K562 (cell line): ENCODE measurements around the gene CTPS1. TPM values are rescaled to one million over a fixed set of nuclear protein-coding genes. Genes with fewer than 3 reads are reported as not detected.

ENCODE experiments used
- ATAC-seq: fragments of 200-7000 bp; cut with Tn5 transposase; 3 replicates; pipeline ENCODE4 v1.9.1; 2020; ENCODE audit warnings: moderate library complexity
- BruUV-seq: library from RNA; stranded (reverse); fragments of 400-500 nt; replicated peaks from 2 replicates; lab custom pipeline; 2021; lab: Mats Ljungman, UMichigan
- CTCF ChIA-PET: fragments of 300-600 bp; formaldehyde crosslinking; extraction: SDS; loops from one replicate; lab custom pipeline; 2021; ENCODE audit warnings: low intra/inter-chr PET ratio; lab: Yijun Ruan, JAX
- POLR2A ChIA-PET: fragments of 300-600, 350-650 bp; sonication (Branson Sonifier 250); formaldehyde crosslinking; extraction: SDS; loops from one replicate; lab custom pipeline; 2021; ENCODE audit warnings: antibody characterized with exemption, inconsistent platforms; lab: Yijun Ruan, JAX
- DNase-seq, 4 experiments: peaks; one replicate each; pipeline versions ENCODE4 v3.0.0 to v3.0.0-alpha.2; 2011 to 2018; ENCODE audit warnings: low spot score in 3 of 4, mixed read lengths in 3 of 4; ENCODE audit errors: extremely low read depth in 1 of 4
- FAIRE-seq: peaks from 2 replicates; lab custom pipeline; 2011; peaks lifted over from hg19 to GRCh38; lab: Jason Lieb, UNC
- H2AFZ ChIP-seq: 2 replicates; pipeline ENCODE4 v1.6.0; 2011; ENCODE audit warnings: low read depth, low read length, control low read depth, inconsistent platforms
- H3K27ac ChIP-seq: fragments of 200-600 bp; 3 replicates; pipeline ENCODE4 v1.8.0; 2011; ENCODE audit warnings: low read depth, mild to moderate bottlenecking, control low read depth, inconsistent platforms, low read length, moderate library complexity, mixed read lengths; ENCODE audit errors: extremely low read depth
- H3K27me3 ChIP-seq, 2 experiments: fragments of 300-600 bp in 1 of 2; 2 replicates in 1 of 2; 3 replicates in 1 of 2; pipeline versions ENCODE4 v1.6.0 to v1.8.0; 2011; ENCODE audit warnings: inconsistent platforms in 2 of 2, low read length in 2 of 2, mild to moderate bottlenecking in 1 of 2, mixed read lengths in 1 of 2, moderate library complexity in 1 of 2; ENCODE audit not compliant: control insufficient read depth in 2 of 2, insufficient read depth in 2 of 2
- H3K36me3 ChIP-seq: fragments of 300-600 bp; 3 replicates; pipeline ENCODE4 v1.8.0; 2011; ENCODE audit warnings: mild to moderate bottlenecking, low read length, inconsistent platforms; ENCODE audit not compliant: control insufficient read depth, insufficient read depth
- H3K4me1 ChIP-seq, 2 experiments: fragments of 200-600 bp in 1 of 2; replicated peaks in 1 of 2; 2 replicates in 1 of 2; 3 replicates in 1 of 2; pipeline versions ENCODE4 v1.5.1 to v1.8.0; 2011; ENCODE audit warnings: inconsistent platforms in 2 of 2, low read length in 2 of 2, mild to moderate bottlenecking in 1 of 2, mixed read lengths in 1 of 2, moderate library complexity in 1 of 2; ENCODE audit not compliant: control insufficient read depth in 2 of 2, insufficient read depth in 2 of 2
- H3K4me2 ChIP-seq: 2 replicates; pipeline ENCODE4 v1.6.1; 2011; ENCODE audit warnings: low read length, control low read depth, inconsistent platforms, mixed read lengths; ENCODE audit not compliant: insufficient read depth
- H3K4me3 ChIP-seq: fragments of 200-600 bp; sonication (generic), shearing (Covaris generic); 2 replicates; pipeline ENCODE4 v1.5.1; 2016; ENCODE audit warnings: control low read depth, inconsistent platforms
- H3K79me2 ChIP-seq: fragments of 200-600 bp; 3 replicates; pipeline ENCODE4 v1.8.0; 2011; ENCODE audit warnings: low read length, inconsistent platforms; ENCODE audit not compliant: control insufficient read depth, insufficient read depth
- H3K9ac ChIP-seq, 2 experiments: 2 replicates each; pipeline versions ENCODE4 v1.6.0 to v1.6.1; 2011; ENCODE audit warnings: low read depth in 2 of 2, low read length in 2 of 2, control low read depth in 1 of 2, inconsistent platforms in 1 of 2, mild to moderate bottlenecking in 1 of 2, mixed read lengths in 1 of 2; ENCODE audit not compliant: insufficient read depth in 1 of 2
- H3K9me1 ChIP-seq: one replicate; pipeline ENCODE4 v1.6.0; 2011; ENCODE audit warnings: inconsistent platforms, mild to moderate bottlenecking, low read length, moderate library complexity; ENCODE audit not compliant: control insufficient read depth, insufficient read depth
- H3K9me3 ChIP-seq: replicated peaks from 2 replicates; pipeline ENCODE4 v1.5.1; 2011; ENCODE audit warnings: low read depth, low read length, inconsistent platforms; ENCODE audit not compliant: control insufficient read depth, insufficient read depth
- H4K20me1 ChIP-seq: replicated peaks from 2 replicates; pipeline ENCODE4 v1.6.1; 2011; ENCODE audit warnings: low read length, inconsistent platforms, mixed read lengths; ENCODE audit not compliant: control insufficient read depth, insufficient read depth
- BHLHE40 ChIP-seq: IDR thresholded peaks from 2 replicates; pipeline ENCODE4 v1.6.1; 2011; ENCODE audit warnings: low read length, improper control_type of control experiment
- ESRRA ChIP-seq: fragments of 450-650 bp; IDR thresholded peaks from 2 replicates; pipeline ENCODE4 v1.6.1; 2014; ENCODE audit warnings: low read depth, mild to moderate bottlenecking, moderate library complexity, borderline replicate concordance
- GATAD2B ChIP-seq: fragments of 450-650 bp; IDR thresholded peaks from 2 replicates; pipeline ENCODE4 v1.6.1; 2017; ENCODE audit warnings: mild to moderate bottlenecking, borderline replicate concordance
- HDAC1 ChIP-seq, 2 experiments: fragments of 450-650 bp; IDR thresholded peaks; 2 replicates each; pipeline ENCODE4 v1.6.1; 2016 to 2017; ENCODE audit warnings: inconsistent platforms in 1 of 2, mild to moderate bottlenecking in 1 of 2, moderate library complexity in 1 of 2
- MAFF ChIP-seq: IDR thresholded peaks from 2 replicates; pipeline ENCODE4 v1.6.1; 2012; ENCODE audit warnings: low read length, improper control_type of control experiment
- NFIC ChIP-seq: fragments of 450-650 bp; IDR thresholded peaks from 2 replicates; pipeline ENCODE4 v1.6.1; 2017; ENCODE audit warnings: mild to moderate bottlenecking, inconsistent platforms
- NFIX ChIP-seq: fragments of 250-450 bp; sonication (Bioruptor Pico); IDR thresholded peaks from 2 replicates; pipeline ENCODE4 v1.4.0; 2020; ENCODE audit warnings: low read depth, mild to moderate bottlenecking, moderate library complexity
- PCBP2 ChIP-seq: fragments of 200-400 bp; formaldehyde crosslinking; IDR thresholded peaks from 2 replicates; pipeline ENCODE4 v1.6.1; 2018; ENCODE audit warnings: low read length, low read depth, mild to moderate bottlenecking, moderate library complexity; ENCODE audit not compliant: poor library complexity, severe bottlenecking
- RBM39 ChIP-seq: fragments of 200-400 bp; formaldehyde crosslinking; optimal IDR thresholded peaks from 2 replicates; pipeline ENCODE3; 2018; ENCODE audit warnings: low read depth, low read length
- RREB1 ChIP-seq: fragments of 250-450 bp; sonication (Bioruptor Pico); IDR thresholded peaks from 2 replicates; pipeline ENCODE4 v1.4.0; 2020
- SMAD1 ChIP-seq: fragments of 150-350 bp; IDR thresholded peaks from 2 replicates; pipeline ENCODE4 v1.6.1; 2014; ENCODE audit warnings: low read length, low read depth; ENCODE audit not compliant: partially characterized antibody
- SUPT5H ChIP-seq: fragments of 450-650 bp; IDR thresholded peaks from 2 replicates; pipeline ENCODE4 v1.6.1; 2016
- ZNF12 ChIP-seq: sonication (generic); formaldehyde crosslinking; IDR thresholded peaks from 2 replicates; pipeline ENCODE4 v1.4.0; 2020; ENCODE audit warnings: mild to moderate bottlenecking, missing genetic modification reagents
- ZNF655 ChIP-seq: fragments of 250-450 bp; sonication (Bioruptor Pico); IDR thresholded peaks from 2 replicates; pipeline ENCODE4 v1.5.0; 2021
- ZNF780A ChIP-seq: fragments of 250-450 bp; sonication (Bioruptor Pico); IDR thresholded peaks from 2 replicates; pipeline ENCODE4 v1.5.0; 2021; ENCODE audit warnings: mild to moderate bottlenecking
- ZNF830 ChIP-seq: fragments of 250-450 bp; sonication (Bioruptor Pico); IDR thresholded peaks from 2 replicates; pipeline ENCODE4 v1.5.0; 2021; ENCODE audit warnings: mild to moderate bottlenecking
- WGBS: fragments of 100-300 bp; shearing (Covaris generic); methylation state at CpG from one replicate; pipeline ENCODE4 v1.1.6; 2016; ENCODE audit warnings: low coverage, mixed read lengths; ENCODE audit not compliant: insufficient coverage; ENCODE audit errors: missing lambda C conversion rate; 5-methylcytosine and 5-hydroxymethylcytosine counted together
- in situ Hi-C: fragments of 300-500 bp; cut with MboI; formaldehyde crosslinking; loops from 4 replicates; pipeline ENCODE4 v1.15.0; 2018; ENCODE audit warnings: inconsistent platforms, mixed read lengths
- intact Hi-C: fragments of 100-400 bp; cut with micrococcal nuclease; formaldehyde crosslinking; loops from 2 replicates; pipeline ENCODE4 v1.14.2; 2022
- polyA plus RNA-seq, 8 experiments: library from polyadenylated mRNA; depleted of rRNA in 4 of 8; stranded (reverse) in 5 of 8; unstranded in 3 of 8; fragments of >200 nt; fragmentation: Nextera tagmentation in 2 of 8; fragmentation: Illumina TruSeq in 1 of 8; extraction: Ambion mirVana in 2 of 8; extraction: Trizol in 1 of 8; gene quantifications; 2 replicates each; pipeline versions ENCODE4 v1.2.1 to v1.2.3, GENCODE V29; 2011 to 2014; ENCODE audit warnings: inconsistent platforms in 1 of 8, missing spikeins in 1 of 8
- total RNA-seq, 7 experiments: library from RNA; depleted of rRNA in 6 of 7; stranded (reverse); fragments of >200 nt in 6 of 7; fragmentation: Illumina TruSeq in 2 of 7; extraction: Trizol in 2 of 7; gene quantifications; 2 replicates each; pipeline versions ENCODE4 v1.2.1 to v1.2.3, GENCODE V29; 2011 to 2021; ENCODE audit warnings: low replicate concordance in 1 of 7

CTPS1 gene
- total and polyA plus RNA-seq, 9 of the 15 experiments (the other 6 are each of a cell fraction or from before 2014, with no cell fraction given) = 44.4 to 164 (median 87.7) TPM

- TF ChIP-seq ZNF780A (CRISPR knock-in tag) = no peak
- peak in 1 of 2 experiments; percentile 96; a peak in 3 of 4 replicates for TF ChIP-seq HDAC1 (IDR thresholded peaks at IDR 0.05)
- TF ChIP-seq ZNF655 = no peak
- no peak for TF ChIP-seq NFIX (CRISPR knock-in tag)
- TF ChIP-seq PCBP2 = no peak
- TF ChIP-seq GATAD2B = peak; percentile 27; the same call in 1 of the 2 replicates
- TF ChIP-seq RBM39 = no peak
- TF ChIP-seq ZNF12 (CRISPR knock-in tag) = no peak
- peak; percentile 59; the same call in 1 of the 2 replicates for TF ChIP-seq BHLHE40
Observed at GRCh38 chr1:40939320-40940059, 40.0 kb upstream of the CTPS1 start (continued).

- Histone ChIP-seq H3K9me1 (no peaks in the 10 kb centered on the region), H3K36me3 (no peaks in the 10 kb centered on the region), H4K20me1 (no peaks in the 10 kb centered on the region), H3K79me2 (no peaks in the 10 kb centered on the region), H2AFZ (0 out of 2 replicates have a peak overlapping the region, but pooled peaks have one; percentile 25), H3K4me1 (peaks cover 9 to 10% of the 10 kb centered on the region in 2 experiments; a peak in 4 of 5 replicates), H3K27me3 (no peaks in the 10 kb centered on the region), H3K27ac (no peak overlapping the region), H3K4me2 (no peak overlapping the region), H3K4me3 (no peak overlapping the region), H3K9ac (no peak overlapping the region), H3K9me3 (no peaks in the 10 kb centered on the region)
- in situ Hi-C loops (no loop called here), intact Hi-C loops (no loop called here)
- ATAC-seq (no peak), DNase-seq (no peak), FAIRE-seq (no peak)
- WGBS = 38% methylated on average over 7 of the region's 7 CpGs
- CTCF ChIA-PET = no interaction called here
- BruUV-seq = no TSS peak
- POLR2A ChIA-PET = interaction anchor here (0.7 to 1.8 kb wide), 3 partner anchors 19 to 82 kb away, joined by 3 to 5 read pairs (median 4); partner anchors contain the start of gene CITED4
- TF ChIP-seq RREB1 (CRISPR knock-in tag) (no peak), ESRRA (peak; percentile 68), NFIC (peak; percentile 35; the same call in 1 of the 2 replicates), ZNF830 (CRISPR knock-in tag) (no peak), SMAD1 (no peak), MAFF (no peak), SUPT5H (no peak)
Observed at GRCh38 chr1:40944326-40944725, 35.2 kb upstream of the CTPS1 start.
